ENCODE measurements around the gene NRP1.

DNA sequence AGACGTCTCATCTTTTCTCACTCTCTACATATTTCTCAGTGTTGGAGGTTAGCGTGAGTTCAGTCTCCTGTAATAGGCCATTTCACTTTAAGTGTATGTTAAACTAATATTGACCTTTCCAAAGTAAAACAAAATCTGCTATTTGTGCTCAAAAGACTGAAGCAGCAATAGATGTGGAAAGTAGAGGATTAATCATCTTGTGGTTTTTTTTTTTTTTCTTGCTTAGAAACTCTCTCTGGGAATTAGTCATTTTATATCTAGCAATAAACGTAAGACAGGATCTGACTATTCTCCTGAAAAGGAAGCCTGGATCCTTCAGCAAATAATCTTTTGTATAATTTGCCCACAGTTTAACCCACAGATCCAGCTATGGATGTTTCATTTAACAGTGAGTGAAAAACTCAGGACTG lies 81.7 kb downstream of the NRP1 start:
- TF ChIP-seq POLR2A (IDR thresholded peaks at IDR 0.05): no peak
- TF ChIP-seq, protein P1, sequence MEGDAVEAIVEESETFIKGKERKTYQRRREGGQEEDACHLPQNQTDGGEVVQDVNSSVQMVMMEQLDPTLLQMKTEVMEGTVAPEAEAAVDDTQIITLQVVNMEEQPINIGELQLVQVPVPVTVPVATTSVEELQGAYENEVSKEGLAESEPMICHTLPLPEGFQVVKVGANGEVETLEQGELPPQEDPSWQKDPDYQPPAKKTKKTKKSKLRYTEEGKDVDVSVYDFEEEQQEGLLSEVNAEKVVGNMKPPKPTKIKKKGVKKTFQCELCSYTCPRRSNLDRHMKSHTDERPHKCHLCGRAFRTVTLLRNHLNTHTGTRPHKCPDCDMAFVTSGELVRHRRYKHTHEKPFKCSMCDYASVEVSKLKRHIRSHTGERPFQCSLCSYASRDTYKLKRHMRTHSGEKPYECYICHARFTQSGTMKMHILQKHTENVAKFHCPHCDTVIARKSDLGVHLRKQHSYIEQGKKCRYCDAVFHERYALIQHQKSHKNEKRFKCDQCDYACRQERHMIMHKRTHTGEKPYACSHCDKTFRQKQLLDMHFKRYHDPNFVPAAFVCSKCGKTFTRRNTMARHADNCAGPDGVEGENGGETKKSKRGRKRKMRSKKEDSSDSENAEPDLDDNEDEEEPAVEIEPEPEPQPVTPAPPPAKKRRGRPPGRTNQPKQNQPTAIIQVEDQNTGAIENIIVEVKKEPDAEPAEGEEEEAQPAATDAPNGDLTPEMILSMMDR (IDR thresholded peaks at IDR 0.05): no peak

Data from Peyer's patch (tissue), 4 donors.